WERI-Rb-1 (cell line): ENCODE measurements around the gene CHST10.

Source experiments
- DNase-seq: peaks from one replicate; pipeline ENCODE4 v3.0.0-alpha.2; 2020
- H3K27ac ChIP-seq: fragments of 250-450 bp; sonication (Bioruptor Pico); 2 replicates; pipeline ENCODE4 v1.5.1; 2020; ENCODE audit warnings: mild to moderate bottlenecking, moderate library complexity
- H3K27me3 ChIP-seq: fragments of 250-450 bp; sonication (Bioruptor Pico); 2 replicates; pipeline ENCODE4 v1.5.1; 2021; ENCODE audit warnings: mild to moderate bottlenecking, low read depth, moderate library complexity; ENCODE audit not compliant: insufficient read depth, severe bottlenecking
- H3K36me3 ChIP-seq: fragments of 250-450 bp; sonication (Bioruptor Pico); 2 replicates; pipeline ENCODE4 v1.5.1; 2020; ENCODE audit warnings: mild to moderate bottlenecking, moderate library complexity
- H3K4me3 ChIP-seq: 2 replicates; pipeline ENCODE4 v1.5.1; 2011; ENCODE audit warnings: low read depth, mild to moderate bottlenecking, control low read depth, low read length
- H3K9me3 ChIP-seq: fragments of 250-450 bp; sonication (Bioruptor Pico); 2 replicates; pipeline ENCODE4 v1.5.1; 2021; ENCODE audit warnings: mild to moderate bottlenecking, moderate library complexity; ENCODE audit not compliant: severe bottlenecking
- CTCF ChIP-seq: IDR thresholded peaks from 2 replicates; pipeline ENCODE4 v1.5.1; 2011; ENCODE audit warnings: low read depth, mild to moderate bottlenecking, control low read depth, inconsistent platforms, low read length

Gene CHST10

GRCh38 chr2:100412466-100412865, 5.0 kb downstream of the CHST10 start:
- no peak for TF ChIP-seq CTCF
- Histone ChIP-seq H3K4me3 (no peak overlapping the region), H3K27ac (no peak overlapping the region)

GRCh38 chr2:100411841-100412292, 5.6 kb downstream of the CHST10 start:
- H3K27me3 ChIP-seq, result no peaks in the 10 kb centered on the region
- no peak overlapping the region for H3K27ac ChIP-seq
- no peak overlapping the region for H3K4me3 ChIP-seq
- no peaks in the 10 kb centered on the region for H3K9me3 ChIP-seq
- DNase-seq, result no peak
- peaks cover 18% of the 10 kb centered on the region for H3K36me3 ChIP-seq
- TF ChIP-seq CTCF, result no peak

More at GRCh38 chr2:100412466-100412865, 5.0 kb downstream of the CHST10 start:
- no peak for DNase-seq
- H3K9me3 ChIP-seq, result no peaks in the 10 kb centered on the region
- peaks cover 12% of the 10 kb centered on the region for H3K36me3 ChIP-seq
- no peaks in the 10 kb centered on the region for H3K27me3 ChIP-seq

- Histone ChIP-seq H3K27me3 (no peaks in the 10 kb centered on the region), H3K9me3 (no peaks in the 10 kb centered on the region), H3K4me3 (no peak overlapping the region), H3K36me3 (peaks cover 27% of the 10 kb centered on the region), H3K27ac (no peak overlapping the region)
- no peak for DNase-seq
- no peak for TF ChIP-seq CTCF
Observed at GRCh38 chr2:100409975-100410647, 7.4 kb downstream of the CHST10 start.

DNA sequence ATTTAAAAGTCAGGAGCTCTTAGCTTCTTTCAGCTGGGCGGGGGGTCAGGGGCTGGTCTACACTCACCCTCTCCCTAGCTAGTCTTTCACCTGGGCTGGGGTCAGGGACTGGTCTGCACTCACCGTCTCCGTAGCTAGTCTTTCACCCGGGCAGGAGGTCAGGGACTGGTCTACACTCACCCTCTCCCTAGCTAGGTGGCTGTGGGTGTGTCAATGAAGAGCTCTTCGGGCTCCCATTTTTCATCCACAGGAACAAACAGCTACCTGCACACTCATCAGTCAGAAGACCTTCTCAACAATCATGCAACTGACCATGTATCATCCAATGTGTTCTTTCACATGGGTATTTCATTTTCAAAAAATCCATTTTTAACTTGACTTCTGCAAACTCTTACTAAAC, 8.0 kb downstream of the CHST10 start:
- Histone ChIP-seq H3K4me3 (no peak overlapping the region), H3K27me3 (no peaks in the 10 kb centered on the region), H3K9me3 (no peaks in the 10 kb centered on the region), H3K27ac (no peak overlapping the region), H3K36me3 (peaks cover 25% of the 10 kb centered on the region)
- DNase-seq, result no peak
- no peak for TF ChIP-seq CTCF

GRCh38 chr2:100408941-100409340, 8.5 kb downstream of the CHST10 start:
- Histone ChIP-seq H3K4me3 (no peak overlapping the region), H3K27me3 (no peaks in the 10 kb centered on the region), H3K27ac (no peak overlapping the region), H3K36me3 (peaks cover 20% of the 10 kb centered on the region), H3K9me3 (no peaks in the 10 kb centered on the region)
- no peak for TF ChIP-seq CTCF
- no peak for DNase-seq

DNA sequence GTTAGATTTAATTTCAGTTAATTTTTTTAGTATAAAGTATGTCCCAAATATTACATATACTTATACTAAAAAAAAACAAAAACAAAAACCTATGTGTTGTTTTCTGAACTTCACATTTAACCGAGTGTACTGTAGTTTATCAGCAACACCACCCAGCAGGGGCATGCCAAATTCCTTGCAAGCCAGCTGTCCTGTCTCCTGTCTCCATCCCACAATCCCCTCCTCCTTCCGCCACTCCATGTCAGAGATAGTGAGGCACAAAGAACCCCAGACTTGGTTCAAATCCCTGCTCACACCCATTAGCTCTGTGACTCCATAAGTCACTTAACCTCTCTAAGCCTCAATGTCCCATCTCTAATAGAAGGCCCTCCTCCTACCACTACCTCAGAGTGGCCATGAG, 9.4 kb downstream of the CHST10 start:
- no peak for DNase-seq
- Histone ChIP-seq H3K36me3 (peaks cover 22% of the 10 kb centered on the region), H3K27me3 (no peaks in the 10 kb centered on the region), H3K27ac (no peak overlapping the region), H3K4me3 (no peak overlapping the region), H3K9me3 (no peaks in the 10 kb centered on the region)
- no peak for TF ChIP-seq CTCF
